Epithelial cell of prostate (primary cell): ENCODE results near the gene ITGB7.

Experiments used
- DNase-seq: peaks from one replicate; pipeline ENCODE4 v3.0.0-alpha.2; 2011; ENCODE audit warnings: low read depth, low spot score
- H3K27ac ChIP-seq: fragments of 450-650 bp; 2 replicates; pipeline ENCODE4 v1.5.1; 2017; ENCODE audit warnings: mild to moderate bottlenecking

The ITGB7 gene

GRCh38 chr12:53200458-53201176 lies 6.4 kb downstream of the ITGB7 start:
- no peak overlapping the region for H3K27ac ChIP-seq
- no peak for DNase-seq

DNA sequence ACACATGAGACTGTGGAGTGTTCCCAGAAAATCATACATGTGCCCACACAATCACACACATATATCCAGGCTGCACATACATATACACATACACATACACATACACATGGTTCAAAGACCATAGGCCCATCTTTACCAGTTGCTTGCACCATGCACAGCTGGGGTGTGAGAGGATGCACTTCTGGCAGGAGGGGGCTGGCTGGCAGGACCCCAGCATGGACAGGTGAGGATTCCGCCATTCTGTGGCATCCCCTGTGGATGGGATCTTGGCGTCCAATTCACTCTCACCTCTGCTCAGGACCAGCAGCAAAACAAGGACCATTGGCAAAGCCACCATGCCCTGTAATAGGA lies 7.0 kb downstream of the ITGB7 start:
- H3K27ac ChIP-seq, result no peak overlapping the region
- no peak for DNase-seq

DNA sequence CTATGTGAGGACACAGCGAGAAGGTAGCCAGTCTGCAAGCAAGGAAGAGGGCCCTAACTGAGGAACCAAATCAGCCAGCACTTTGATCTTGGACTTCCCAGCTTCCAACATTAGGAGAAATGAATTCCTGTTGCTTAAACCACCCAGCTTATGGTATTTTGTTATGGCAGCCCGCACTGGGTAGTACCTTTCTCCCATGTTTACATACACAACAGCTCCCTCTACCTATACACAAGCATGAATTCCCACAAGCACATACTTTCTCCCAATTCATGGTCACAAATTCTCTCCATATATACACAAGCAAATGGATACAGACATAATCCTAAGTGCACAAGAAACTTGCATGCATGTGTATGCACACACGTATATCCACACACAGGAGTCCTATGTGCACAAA lies 7.4 kb downstream of the ITGB7 start:
- DNase-seq, result no peak
- no peak overlapping the region for H3K27ac ChIP-seq

DNA sequence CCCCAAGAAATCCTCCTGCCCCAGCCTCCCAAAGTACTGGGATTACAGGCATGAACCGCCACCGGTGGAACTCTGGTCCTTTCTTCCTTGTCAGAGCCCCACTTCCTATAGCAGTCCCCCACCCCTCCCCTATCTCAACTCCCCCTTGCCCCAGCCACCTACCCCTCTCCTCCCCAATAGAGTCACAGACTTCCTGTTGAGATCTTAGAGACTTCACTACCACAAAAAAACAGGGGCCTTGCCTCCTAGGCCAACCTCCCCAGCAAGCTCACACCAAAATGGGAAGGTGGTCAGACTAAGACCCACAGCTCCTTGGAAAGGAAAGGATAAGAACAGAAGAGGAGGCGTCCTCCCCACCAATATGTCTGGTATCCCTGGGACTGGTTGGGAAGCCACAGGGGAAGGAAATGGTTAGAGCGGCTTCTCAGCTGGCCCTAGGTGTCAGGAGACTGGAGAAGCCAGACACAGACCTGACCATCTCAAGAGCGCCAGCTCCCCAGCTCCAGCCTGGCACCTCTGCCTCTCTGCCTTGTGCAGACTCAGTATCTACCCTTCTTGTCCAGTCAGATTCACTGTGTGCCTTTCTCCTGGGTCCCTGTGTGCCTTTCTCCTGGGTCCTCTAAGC lies 8.5 kb downstream of the ITGB7 start:
- no peak overlapping the region for H3K27ac ChIP-seq
- DNase-seq, result no peak

DNA sequence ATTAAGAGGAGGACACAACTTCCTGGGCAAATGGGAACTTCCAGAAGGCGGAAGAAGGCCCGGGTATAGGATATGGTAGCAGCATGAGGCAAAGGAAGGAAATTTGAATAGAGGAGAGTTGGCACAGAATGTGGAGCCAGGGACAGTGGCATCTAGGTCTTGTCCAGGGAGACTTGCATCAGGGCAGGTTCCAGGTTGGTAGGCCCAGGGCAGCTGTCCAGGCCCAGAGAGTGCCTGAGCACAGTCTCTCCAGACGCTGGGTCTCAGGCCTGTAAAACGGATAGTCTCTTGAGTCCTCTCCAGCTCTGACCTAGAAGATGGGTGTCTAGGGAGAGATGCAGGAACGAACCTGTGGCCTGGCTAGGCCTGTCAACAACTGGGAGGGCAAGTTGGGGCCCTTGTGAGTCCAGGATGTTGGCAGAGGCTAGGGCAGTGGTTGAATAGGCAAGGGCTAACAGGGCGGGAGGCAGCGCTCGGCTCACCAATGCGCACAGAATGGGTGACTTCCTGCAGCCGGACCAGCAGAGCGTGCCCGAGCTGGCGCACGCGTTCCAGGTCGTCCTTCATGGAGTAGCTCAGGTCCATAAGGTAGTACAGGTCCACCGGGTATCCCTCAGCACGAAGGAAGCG lies 9.9 kb downstream of the ITGB7 start:
- DNase-seq, result no peak
- H3K27ac ChIP-seq, result no peak overlapping the region

DNA sequence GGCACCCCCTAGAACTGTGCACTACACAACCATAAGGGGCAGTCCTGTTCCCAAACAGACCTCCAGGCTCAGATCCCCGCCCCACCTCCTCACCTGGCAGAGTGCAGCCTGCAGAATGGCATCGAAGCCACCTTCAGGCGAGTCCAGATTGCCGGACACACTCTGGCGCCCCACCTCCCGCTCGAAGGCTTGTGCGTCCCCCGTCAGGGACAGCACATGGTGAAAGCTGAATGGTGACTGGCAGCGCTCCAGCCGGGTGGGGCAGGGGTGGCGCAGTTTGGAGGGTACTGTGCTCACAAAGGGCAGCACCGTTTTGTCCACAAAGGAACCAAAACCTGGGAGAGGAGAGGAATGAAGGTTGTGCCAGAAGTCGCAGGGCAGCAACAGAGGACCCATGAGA lies 10.6 kb downstream of the ITGB7 start:
- no peak overlapping the region for H3K27ac ChIP-seq
- DNase-seq, result no peak

DNA sequence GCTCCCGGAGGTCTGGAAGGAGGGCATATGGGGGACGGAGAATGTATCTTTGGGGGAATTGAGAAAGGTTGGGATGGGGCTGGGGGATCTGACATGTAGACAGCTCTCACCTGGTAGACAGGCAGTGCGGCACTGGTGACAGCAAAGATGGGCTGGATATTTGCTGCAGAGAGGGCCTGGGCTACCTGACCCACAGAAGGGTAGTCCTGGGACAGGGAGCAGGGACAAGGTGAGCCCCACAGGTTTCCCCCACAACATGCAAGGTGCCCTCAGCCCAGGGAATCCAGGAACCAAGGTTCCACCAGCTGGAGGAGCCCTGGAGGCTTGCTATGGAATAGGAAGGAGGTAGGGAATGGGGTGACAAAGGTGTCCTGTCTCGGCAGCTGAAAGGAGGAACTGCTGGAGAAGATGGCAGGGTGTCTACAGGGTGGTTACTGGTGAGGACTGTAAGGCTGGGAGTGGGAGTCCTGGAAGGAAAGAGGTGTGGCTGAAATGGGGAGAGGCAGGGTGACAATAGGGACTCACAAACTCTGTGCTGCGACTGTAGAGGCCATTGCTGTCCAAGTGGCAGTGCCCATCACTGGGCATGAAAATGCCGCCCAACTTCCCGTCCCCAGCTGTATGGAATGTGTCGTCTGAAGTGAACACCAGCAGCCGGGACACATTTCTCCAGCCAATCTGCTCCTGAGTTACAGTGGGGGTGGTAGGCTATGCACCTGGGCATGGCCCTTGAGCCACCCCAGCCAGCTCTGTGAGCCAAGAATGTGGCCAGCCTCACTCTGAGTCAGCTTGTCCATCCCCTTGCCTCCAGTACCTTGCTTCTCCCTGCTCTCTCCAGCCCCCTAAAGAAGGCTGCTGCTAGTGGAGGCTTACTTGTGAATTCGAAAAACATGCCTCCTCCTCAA lies 11.3 kb downstream of the ITGB7 start:
- no peak for DNase-seq
- H3K27ac ChIP-seq, result no peak overlapping the region

GRCh38 chr12:53194973-53195372 lies 12.1 kb downstream of the ITGB7 start:
- H3K27ac ChIP-seq, result no peak overlapping the region
- no peak for DNase-seq

DNA sequence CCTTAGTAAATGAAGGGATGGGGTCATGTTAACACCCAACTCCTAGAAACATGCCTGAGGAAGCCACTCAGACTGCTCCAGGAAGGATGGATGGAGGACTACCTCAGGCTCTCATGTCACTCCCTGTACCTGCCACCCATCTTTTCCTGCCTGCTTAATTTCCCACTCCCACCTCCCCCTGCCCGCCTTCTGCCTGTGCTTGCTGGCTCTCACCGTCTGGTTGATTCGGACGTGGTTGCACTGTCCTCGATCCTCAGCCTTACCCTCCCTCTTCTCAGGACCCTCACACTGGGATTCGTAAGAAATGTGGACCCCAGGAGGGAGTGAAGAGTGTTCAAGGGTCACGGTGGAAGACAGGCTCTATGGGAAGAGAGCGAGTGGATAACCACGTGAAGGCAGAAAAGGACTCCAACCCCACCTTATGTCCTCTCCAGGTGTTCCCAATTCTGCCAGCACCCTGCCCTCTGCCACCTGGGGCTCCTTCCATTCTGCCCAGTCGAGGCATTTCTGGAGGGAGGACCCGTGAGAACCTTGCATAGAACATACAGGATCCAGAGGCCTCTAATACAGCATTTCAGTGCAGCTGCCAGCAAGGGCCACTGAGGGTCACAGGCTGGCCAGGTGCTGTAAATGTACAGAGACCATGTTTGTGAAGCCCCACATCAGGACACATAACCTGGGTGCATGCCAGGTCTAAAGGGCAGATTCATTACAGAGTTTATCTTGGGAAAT lies 12.9 kb downstream of the ITGB7 start:
- no peak for DNase-seq
- no peak overlapping the region for H3K27ac ChIP-seq

DNA sequence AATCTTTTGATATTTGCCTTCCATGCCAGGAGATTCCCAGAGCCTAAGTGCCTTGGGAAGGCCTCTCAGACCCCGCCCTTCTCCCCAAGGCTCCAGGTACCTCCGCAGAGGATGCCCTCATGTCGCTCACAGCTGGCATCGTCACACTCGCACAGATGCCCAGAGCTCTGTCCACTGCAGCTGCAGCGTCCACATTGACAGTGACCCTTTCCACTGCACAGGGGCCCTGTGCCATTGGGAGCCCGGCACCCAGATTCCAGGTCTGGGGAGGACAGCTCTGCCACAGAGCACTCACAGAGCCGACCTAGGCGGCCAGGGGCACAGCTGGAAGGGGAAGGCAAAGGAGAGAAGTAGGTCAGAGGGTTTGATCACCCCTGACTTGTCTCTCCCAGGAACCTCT lies 14.0 kb downstream of the ITGB7 start:
- DNase-seq, result no peak
- H3K27ac ChIP-seq, result no peak overlapping the region

GRCh38 chr12:53192531-53193021 lies 14.5 kb downstream of the ITGB7 start:
- no peak overlapping the region for H3K27ac ChIP-seq
- DNase-seq, result no peak

GRCh38 chr12:53191885-53192530 lies 15.0 kb downstream of the ITGB7 start:
- no peak overlapping the region for H3K27ac ChIP-seq
- DNase-seq, result no peak

DNA sequence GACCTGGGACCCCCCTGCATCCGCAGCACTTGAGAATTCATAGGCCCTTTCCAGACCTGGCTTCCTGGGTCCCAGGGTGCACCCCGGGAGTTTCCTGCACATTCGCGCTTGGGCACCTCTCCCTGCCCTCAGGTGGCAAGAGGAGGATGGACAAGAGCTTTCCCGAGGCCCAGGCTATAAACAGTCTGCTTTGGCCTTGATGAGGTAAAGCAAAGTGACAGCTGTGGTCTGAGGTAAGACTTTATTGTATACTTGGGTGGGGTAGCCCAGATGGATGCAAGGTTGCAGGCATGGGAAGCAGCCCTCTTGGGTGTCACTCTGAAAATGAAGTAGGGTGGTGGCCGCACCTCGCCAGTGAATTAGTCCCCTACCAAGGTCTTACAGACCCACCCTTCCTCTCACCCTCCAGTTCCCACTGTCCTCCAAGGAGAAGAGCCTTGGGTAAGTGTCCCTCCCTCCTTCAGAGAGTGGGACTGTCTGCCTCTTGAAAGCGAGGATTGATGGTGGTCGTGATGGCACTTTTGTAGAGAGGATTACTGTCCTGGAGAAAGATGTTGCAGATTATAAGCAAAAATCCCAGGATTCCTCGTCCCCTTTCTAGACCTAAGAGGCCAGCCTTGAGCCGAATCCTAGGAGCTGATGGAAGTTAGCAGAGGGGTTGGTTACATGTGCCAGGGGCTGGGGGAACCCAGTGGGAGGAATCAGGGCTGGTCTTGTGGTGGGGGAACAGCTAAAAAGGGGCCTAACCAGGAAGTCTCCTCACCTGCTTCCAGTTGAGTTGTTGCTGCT lies 15.8 kb downstream of the ITGB7 start:
- no peak for DNase-seq
- no peak overlapping the region for H3K27ac ChIP-seq

- H3K27ac ChIP-seq, result no peak overlapping the region
- DNase-seq, result no peak
Observed at GRCh38 chr12:53190108-53190729, 16.8 kb downstream of the ITGB7 start.

DNA sequence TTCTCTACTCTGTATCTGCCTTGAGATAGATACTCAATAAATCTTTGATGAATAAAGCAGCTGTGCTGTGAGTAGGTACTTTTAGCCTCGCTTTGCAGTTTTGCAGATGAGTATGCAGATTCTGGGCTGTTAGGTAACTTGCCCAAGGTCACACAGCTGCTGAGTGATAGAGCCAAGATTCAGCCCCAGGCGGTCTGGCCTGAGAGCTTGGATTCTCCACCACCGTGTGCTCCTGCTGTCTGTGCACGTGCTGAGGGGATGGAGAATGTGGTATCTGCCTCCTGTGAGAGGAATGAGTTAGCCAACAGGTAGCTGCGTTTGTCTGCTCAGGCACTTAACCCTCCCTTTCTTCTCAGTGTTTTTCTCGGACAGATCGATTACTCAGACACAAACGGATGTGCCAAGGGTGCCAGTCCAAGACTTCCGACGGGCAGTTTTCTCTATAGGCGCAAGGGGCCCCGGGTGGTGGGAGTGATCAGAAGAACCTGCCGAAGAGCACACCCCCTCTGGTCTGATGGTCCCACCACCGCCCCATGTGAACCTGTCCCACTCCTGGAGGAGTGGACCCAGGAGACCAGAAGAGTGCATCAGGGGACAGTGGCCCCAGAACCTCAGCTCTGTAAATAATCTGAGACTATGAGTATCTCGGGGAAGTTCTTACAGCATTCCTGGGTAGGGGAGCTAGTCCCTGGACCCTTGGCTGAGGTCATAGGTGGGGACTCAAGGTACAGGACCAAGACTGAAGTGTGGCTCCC lies 19.7 kb downstream of the ITGB7 start:
- no peak for DNase-seq
- H3K27ac ChIP-seq, result no peak overlapping the region

- DNase-seq, result no peak
Observed at GRCh38 chr12:53186745-53187144, 20.3 kb downstream of the ITGB7 start.

GRCh38 chr12:53185582-53186153 lies 21.4 kb downstream of the ITGB7 start:
- no peak overlapping the region for H3K27ac ChIP-seq

More at GRCh38 chr12:53186745-53187144, 20.3 kb downstream of the ITGB7 start:
- no peak overlapping the region for H3K27ac ChIP-seq

More at GRCh38 chr12:53185582-53186153, 21.4 kb downstream of the ITGB7 start:
- no peak for DNase-seq
